ENCODE measurements around the gene HSH2D. TPM values are rescaled to one million over a fixed set of nuclear protein-coding genes. Genes with fewer than 3 reads are reported as not detected.

HSH2D gene
- total RNA-seq, 1 donor from 2014 or later, result 0.46 TPM

DNA sequence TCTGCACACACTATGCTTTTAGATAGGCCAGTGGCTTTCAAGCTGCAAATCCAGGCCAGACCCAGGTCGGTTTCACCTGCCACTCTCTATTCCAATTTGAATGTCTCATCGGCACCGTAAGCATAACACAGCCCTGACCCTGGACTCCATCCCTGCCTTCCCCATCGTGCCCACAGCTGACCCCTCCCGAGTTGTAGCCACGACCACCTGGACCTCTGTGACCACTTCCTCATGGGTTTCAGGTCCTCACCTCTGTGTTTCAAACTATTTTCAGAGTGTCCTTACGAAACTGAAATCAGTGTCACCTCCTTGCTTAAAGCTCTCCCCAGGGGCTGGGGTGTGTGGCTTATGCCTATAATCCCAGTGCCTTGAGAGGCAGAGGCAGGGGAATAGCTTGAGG, 9.0 kb upstream of the HSH2D start:
- Histone ChIP-seq H3K4me3 (ENCODE audit: low read depth, low read length) (no peak overlapping the region), H3K27me3 (ENCODE audit: control insufficient read depth, insufficient read depth, low read length) (no peaks in the 10 kb centered on the region), H3K36me3 (ENCODE audit: control insufficient read depth, insufficient read depth, low read length) (no peaks in the 10 kb centered on the region)
- no peak for DNase-seq (ENCODE audit: low read depth)
- TF ChIP-seq, protein P1, sequence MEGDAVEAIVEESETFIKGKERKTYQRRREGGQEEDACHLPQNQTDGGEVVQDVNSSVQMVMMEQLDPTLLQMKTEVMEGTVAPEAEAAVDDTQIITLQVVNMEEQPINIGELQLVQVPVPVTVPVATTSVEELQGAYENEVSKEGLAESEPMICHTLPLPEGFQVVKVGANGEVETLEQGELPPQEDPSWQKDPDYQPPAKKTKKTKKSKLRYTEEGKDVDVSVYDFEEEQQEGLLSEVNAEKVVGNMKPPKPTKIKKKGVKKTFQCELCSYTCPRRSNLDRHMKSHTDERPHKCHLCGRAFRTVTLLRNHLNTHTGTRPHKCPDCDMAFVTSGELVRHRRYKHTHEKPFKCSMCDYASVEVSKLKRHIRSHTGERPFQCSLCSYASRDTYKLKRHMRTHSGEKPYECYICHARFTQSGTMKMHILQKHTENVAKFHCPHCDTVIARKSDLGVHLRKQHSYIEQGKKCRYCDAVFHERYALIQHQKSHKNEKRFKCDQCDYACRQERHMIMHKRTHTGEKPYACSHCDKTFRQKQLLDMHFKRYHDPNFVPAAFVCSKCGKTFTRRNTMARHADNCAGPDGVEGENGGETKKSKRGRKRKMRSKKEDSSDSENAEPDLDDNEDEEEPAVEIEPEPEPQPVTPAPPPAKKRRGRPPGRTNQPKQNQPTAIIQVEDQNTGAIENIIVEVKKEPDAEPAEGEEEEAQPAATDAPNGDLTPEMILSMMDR (IDR thresholded peaks at IDR 0.05; ENCODE audit: insufficient read depth, low read length, poor library complexity, severe bottlenecking), result no peak

DNA sequence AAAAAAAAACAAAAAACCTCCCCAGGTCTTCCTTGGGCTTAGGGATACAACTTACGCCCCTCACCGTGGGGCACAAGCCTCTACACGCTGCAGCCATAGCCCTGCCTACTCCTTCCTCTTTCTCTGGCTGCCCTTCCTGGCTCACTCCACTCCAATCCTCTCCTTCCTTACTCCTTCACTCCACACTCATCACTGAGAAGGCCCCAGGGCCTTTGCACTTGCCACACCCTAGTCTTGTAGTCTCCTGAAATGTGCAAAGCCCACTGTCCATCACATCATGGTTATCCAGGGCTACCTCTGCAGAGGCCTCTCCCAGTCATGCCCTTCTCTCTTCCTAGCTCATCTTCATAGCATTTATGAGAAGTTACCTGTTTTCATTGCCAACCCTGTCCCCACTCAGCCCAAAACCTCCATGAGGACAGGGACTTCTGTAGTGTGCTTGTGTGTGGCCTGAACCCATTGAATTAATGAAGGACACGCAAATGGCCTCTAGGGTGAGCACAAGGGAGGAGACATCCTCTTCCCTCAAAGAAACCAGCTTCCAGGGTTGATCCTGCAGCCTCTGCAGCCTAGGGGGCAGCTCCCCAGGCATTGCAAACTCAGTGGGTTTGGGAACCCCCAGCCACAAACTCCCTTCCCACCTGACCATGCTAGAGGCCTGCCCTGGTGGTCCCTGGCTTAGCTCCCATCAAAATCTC, 7.9 kb upstream of the HSH2D start:
- DNase-seq (ENCODE audit: low read depth), result no peak
- TF ChIP-seq, protein P1 (IDR thresholded peaks at IDR 0.05; ENCODE audit: insufficient read depth, low read length, poor library complexity, severe bottlenecking), result no peak

DNA sequence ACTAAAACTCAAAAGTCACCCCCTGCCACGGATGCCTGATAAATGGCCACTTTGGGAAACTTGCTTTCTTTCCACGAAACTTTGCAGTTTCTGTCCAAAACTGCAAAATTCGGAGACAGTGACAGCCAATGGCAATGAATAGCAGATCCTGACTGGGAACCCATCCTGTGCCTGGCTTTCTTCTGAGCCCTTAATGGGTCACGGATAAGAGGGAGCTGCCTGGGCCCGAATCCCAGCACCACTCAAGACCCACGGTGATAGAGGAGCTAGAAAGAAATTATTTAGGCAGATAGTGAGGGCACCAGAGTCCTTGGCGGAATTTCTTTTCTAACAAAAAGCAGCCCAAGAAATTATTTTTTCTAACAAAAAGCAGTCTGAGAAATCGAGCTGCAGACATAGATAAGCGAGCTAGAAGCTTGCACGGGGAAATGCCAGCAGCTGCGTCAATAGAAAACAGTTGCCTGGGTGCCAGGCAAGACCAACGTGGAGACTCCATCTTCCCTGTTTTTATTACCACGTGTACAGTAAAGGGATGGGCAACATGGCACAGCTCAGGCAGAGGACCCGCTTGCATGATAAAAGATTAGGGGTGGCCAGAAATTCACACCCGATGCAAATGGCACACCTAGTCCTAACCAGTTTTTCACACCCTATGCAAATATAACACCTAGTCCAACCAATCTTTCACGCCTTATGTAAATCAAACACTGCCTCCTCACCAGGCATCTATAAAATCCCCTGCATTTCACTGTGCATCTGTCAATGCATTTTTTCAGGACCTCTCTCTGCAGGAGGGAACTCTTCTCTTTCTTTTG, 7.1 kb upstream of the HSH2D start:
- no peak for DNase-seq (ENCODE audit: low read depth)
- TF ChIP-seq, protein P1 (IDR thresholded peaks at IDR 0.05; ENCODE audit: insufficient read depth, low read length, poor library complexity, severe bottlenecking), result no peak
- no peak overlapping the region for H3K4me3 ChIP-seq (ENCODE audit: low read depth, low read length)
- no peaks in the 10 kb centered on the region for H3K27me3 ChIP-seq (ENCODE audit: control insufficient read depth, insufficient read depth, low read length)
- no peaks in the 10 kb centered on the region for H3K36me3 ChIP-seq (ENCODE audit: control insufficient read depth, insufficient read depth, low read length)

More for the DNA sequence above, 7.9 kb upstream of the HSH2D start:
- H3K36me3 ChIP-seq (ENCODE audit: control insufficient read depth, insufficient read depth, low read length), result no peaks in the 10 kb centered on the region
- H3K4me3 ChIP-seq (ENCODE audit: low read depth, low read length), result no peak overlapping the region
- H3K27me3 ChIP-seq (ENCODE audit: control insufficient read depth, insufficient read depth, low read length), result no peaks in the 10 kb centered on the region

DNA sequence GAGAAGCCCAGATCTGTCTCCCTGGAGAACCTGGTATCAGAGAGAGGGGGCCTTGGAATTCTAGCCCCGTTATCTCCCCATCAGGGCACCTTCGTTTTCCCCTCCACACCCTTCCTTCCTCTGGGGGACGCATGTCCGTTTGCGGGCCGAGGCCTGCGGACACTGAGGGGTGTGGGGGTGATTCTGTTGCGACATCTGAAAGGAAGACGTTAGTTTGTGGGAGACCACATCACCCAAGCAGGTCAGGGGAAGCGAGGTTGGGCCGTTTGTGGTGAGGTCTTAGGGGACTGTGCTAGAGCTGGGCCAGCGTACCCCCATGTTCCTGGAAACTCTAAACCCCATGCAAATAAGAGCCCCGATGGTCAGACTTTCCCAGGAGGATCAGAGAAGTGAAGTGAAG, 3.7 kb upstream of the HSH2D start:
- TF ChIP-seq, protein P1 (IDR thresholded peaks at IDR 0.05; ENCODE audit: insufficient read depth, low read length, poor library complexity, severe bottlenecking), result no peak
- Histone ChIP-seq H3K36me3 (ENCODE audit: control insufficient read depth, insufficient read depth, low read length) (no peaks in the 10 kb centered on the region), H3K27me3 (ENCODE audit: control insufficient read depth, insufficient read depth, low read length) (no peaks in the 10 kb centered on the region), H3K4me3 (ENCODE audit: low read depth, low read length) (no peak overlapping the region)
- no peak for DNase-seq (ENCODE audit: low read depth)

DNA sequence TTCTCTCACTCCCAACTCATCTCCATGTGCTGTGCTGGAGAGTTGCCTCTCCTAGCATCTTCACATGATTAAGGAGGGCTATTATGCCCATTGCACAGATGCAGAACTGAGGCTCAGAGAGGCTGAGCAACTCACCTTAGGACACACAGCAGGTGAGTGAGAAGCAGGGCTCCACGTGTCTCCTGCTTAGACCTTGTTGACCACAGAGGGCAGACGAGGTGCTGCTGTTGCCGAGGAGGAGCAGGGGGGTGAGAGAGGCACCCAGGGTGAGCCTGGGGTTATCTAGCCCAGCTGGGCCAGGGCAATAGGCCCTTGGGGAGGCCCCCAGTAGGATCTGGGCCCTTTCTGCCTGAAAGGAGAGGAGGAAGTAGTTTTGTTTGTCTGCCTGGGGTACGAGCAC, 2.4 kb upstream of the HSH2D start:
- Histone ChIP-seq H3K4me3 (ENCODE audit: low read depth, low read length) (no peak overlapping the region), H3K36me3 (ENCODE audit: control insufficient read depth, insufficient read depth, low read length) (no peaks in the 10 kb centered on the region), H3K27me3 (ENCODE audit: control insufficient read depth, insufficient read depth, low read length) (no peaks in the 10 kb centered on the region)
- TF ChIP-seq, protein P1 (IDR thresholded peaks at IDR 0.05; ENCODE audit: insufficient read depth, low read length, poor library complexity, severe bottlenecking), result no peak
- DNase-seq (ENCODE audit: low read depth), result no peak

Measured in kidney epithelial cell (primary cell).